Endothelial cell of umbilical vein (primary cell): ENCODE results near the gene DTNA. TPM values are rescaled to one million over a fixed set of nuclear protein-coding genes. Genes with fewer than 3 reads are reported as not detected.

Experiments
- BruUV-seq: library from RNA; stranded (reverse); fragments of 400-500 nt; replicated peaks from 2 replicates; lab custom pipeline; 2021; lab: Mats Ljungman, UMichigan
- CTCF ChIA-PET: fragments of 300-600, 350-600 bp; sonication (Branson Sonifier 250); formaldehyde crosslinking; loops from one replicate; lab custom pipeline; 2021; ENCODE audit warnings: antibody characterized with exemption, inconsistent platforms; lab: Charles Lee
- POLR2A ChIA-PET: fragments of 300-600, 350-600 bp; sonication (Branson Sonifier 250); formaldehyde crosslinking; loops from one replicate; lab custom pipeline; 2021; ENCODE audit warnings: antibody characterized with exemption, inconsistent platforms; lab: Charles Lee
- DNase-seq: peaks from one replicate; pipeline ENCODE4 v3.0.0-alpha.2; 2011; ENCODE audit warnings: low read depth, low spot score
- FAIRE-seq: peaks from 2 replicates; lab custom pipeline; 2011; peaks lifted over from hg19 to GRCh38; lab: Jason Lieb, UNC
- H2AFZ ChIP-seq: 2 replicates; pipeline ENCODE4 v1.6.0; 2012; ENCODE audit warnings: low read depth, low read length, control low read depth, inconsistent platforms
- H3K27ac ChIP-seq: 2 replicates; pipeline ENCODE4 v1.5.1; 2011; ENCODE audit warnings: low read depth, mild to moderate bottlenecking, control low read depth, low read length, moderate library complexity; ENCODE audit not compliant: insufficient read depth
- H3K27me3 ChIP-seq, 2 experiments: 2 replicates each; pipeline versions ENCODE4 v1.6.0 to v1.6.1; 2011; ENCODE audit warnings: low read length in 2 of 2, mixed read lengths in 1 of 2; ENCODE audit not compliant: control insufficient read depth in 2 of 2, insufficient read depth in 2 of 2
- H3K36me3 ChIP-seq, 2 experiments: 2 replicates in 1 of 2; 3 replicates in 1 of 2; pipeline ENCODE4 v1.5.1; 2011; ENCODE audit warnings: low read length in 2 of 2, mild to moderate bottlenecking in 1 of 2, moderate library complexity in 1 of 2; ENCODE audit not compliant: control insufficient read depth in 2 of 2, insufficient read depth in 2 of 2; ENCODE audit errors: extremely low read depth in 1 of 2
- H3K4me1 ChIP-seq: 3 replicates; pipeline ENCODE4 v1.5.1; 2011; ENCODE audit warnings: mild to moderate bottlenecking, low read length; ENCODE audit not compliant: control insufficient read depth, insufficient read depth; ENCODE audit errors: extremely low read depth
- H3K4me2 ChIP-seq: 2 replicates; pipeline ENCODE4 v1.6.1; 2011; ENCODE audit warnings: low read length, control low read depth, mixed read lengths; ENCODE audit not compliant: insufficient read depth
- H3K4me3 ChIP-seq, 3 experiments: fragments of 200-600 bp in 1 of 3; sonication (generic), shearing (Covaris generic) in 1 of 3; replicated peaks in 1 of 3; 2 replicates each; pipeline ENCODE4 v1.5.1; 2011 to 2016; ENCODE audit warnings: control low read depth in 3 of 3, low read length in 3 of 3, mild to moderate bottlenecking in 2 of 3, inconsistent platforms in 1 of 3, low read depth in 1 of 3, moderate library complexity in 1 of 3; ENCODE audit not compliant: insufficient read depth in 1 of 3
- H3K79me2 ChIP-seq: 2 replicates; pipeline ENCODE4 v1.6.0; 2012; ENCODE audit warnings: low read length, inconsistent platforms; ENCODE audit not compliant: control insufficient read depth, insufficient read depth
- H3K9ac ChIP-seq: replicated peaks from 2 replicates; pipeline ENCODE3; 2011; ENCODE audit warnings: low read length, control low read depth; ENCODE audit not compliant: insufficient read depth; ENCODE audit errors: extremely low read depth
- H3K9me1 ChIP-seq: replicated peaks from 3 replicates; pipeline ENCODE4 v1.6.0; 2011; ENCODE audit warnings: mild to moderate bottlenecking, low read length; ENCODE audit not compliant: control insufficient read depth, insufficient read depth; ENCODE audit errors: extremely low read depth
- H3K9me3 ChIP-seq: replicated peaks from 2 replicates; pipeline ENCODE4 v1.5.1; 2012; ENCODE audit warnings: low read length, inconsistent platforms; ENCODE audit not compliant: control insufficient read depth, insufficient read depth
- H4K20me1 ChIP-seq: replicated peaks from 2 replicates; pipeline ENCODE3; 2011; ENCODE audit warnings: mild to moderate bottlenecking, low read length; ENCODE audit not compliant: control insufficient read depth, insufficient read depth; ENCODE audit errors: extremely low read depth
- CTCF ChIP-seq, 2 donors: IDR thresholded peaks; 1 replicate in 1 of 2; 2 replicates in 1 of 2; pipeline ENCODE4 v1.5.1; 2011; ENCODE audit warnings: low read length in 2 of 2, mild to moderate bottlenecking in 2 of 2, moderate library complexity in 2 of 2, control low read depth in 1 of 2, inconsistent platforms in 1 of 2, low read depth in 1 of 2; ENCODE audit not compliant: insufficient read depth in 1 of 2; ENCODE audit errors: extremely low read depth in 1 of 2
- EZH2 ChIP-seq: IDR thresholded peaks from 2 replicates; pipeline ENCODE4 v1.6.1; 2012; ENCODE audit warnings: borderline replicate concordance, low read depth, mild to moderate bottlenecking, moderate library complexity, low read length, inconsistent platforms; ENCODE audit not compliant: severe bottlenecking
- FOS ChIP-seq: IDR thresholded peaks from 2 replicates; pipeline ENCODE4 v1.6.1; 2011; ENCODE audit warnings: mild to moderate bottlenecking, low read length, moderate library complexity, borderline replicate concordance; ENCODE audit not compliant: insufficient read depth
- GATA2 ChIP-seq: IDR thresholded peaks from 2 replicates; pipeline ENCODE4 v1.7.0; 2011; ENCODE audit warnings: low read depth, mild to moderate bottlenecking, moderate library complexity, mixed read lengths, low read length; ENCODE audit not compliant: insufficient read length, insufficient read depth
- JUN ChIP-seq: IDR thresholded peaks from 2 replicates; pipeline ENCODE4 v1.6.1; 2011; ENCODE audit warnings: borderline replicate concordance, low read depth; ENCODE audit not compliant: insufficient read length, insufficient read depth
- MAX ChIP-seq: IDR thresholded peaks from 2 replicates; pipeline ENCODE4 v1.6.1; 2011; ENCODE audit not compliant: insufficient read depth, insufficient read length
- MYC ChIP-seq: IDR thresholded peaks from one replicate; pipeline ENCODE4 v1.6.1; 2011; ENCODE audit warnings: mild to moderate bottlenecking, low read depth, low read length
- POLR2A ChIP-seq: IDR thresholded peaks from 2 replicates; pipeline ENCODE4 v1.6.1; 2012; ENCODE audit warnings: low read depth, mild to moderate bottlenecking, control low read depth, low read length
- POLR2AphosphoS5 ChIP-seq: IDR thresholded peaks from 2 replicates; pipeline ENCODE4 v1.6.1; 2012; ENCODE audit warnings: low read depth, mild to moderate bottlenecking, control low read depth, low read length, moderate library complexity; ENCODE audit not compliant: insufficient read depth
- dilution Hi-C: fragments of 300-500 bp; cut with MboI; formaldehyde crosslinking; loops from one replicate; pipeline ENCODE4 v1.15.0; 2019; ENCODE audit warnings: low sequenced_read_pairs; ENCODE audit not compliant: extremely low pct_ligation_motif_present
- intact Hi-C: fragments of 100-400 bp; cut with micrococcal nuclease; formaldehyde crosslinking; loops from one replicate; pipeline ENCODE4 v1.10.0; 2022
- polyA plus RNA-seq, 4 experiments: library from polyadenylated mRNA; depleted of rRNA in 3 of 4; stranded (reverse) in 3 of 4; unstranded in 1 of 4; fragments of >200 nt; gene quantifications; 2 replicates each; pipeline versions ENCODE4 v1.2.1 to v1.2.3, GENCODE V29; 2011 to 2012; ENCODE audit warnings: missing spikeins in 1 of 4
- total RNA-seq: library from RNA; stranded (reverse); gene quantifications from 2 replicates; pipeline ENCODE4 v1.2.3, GENCODE V29; 2021

DTNA gene
- total and polyA plus RNA-seq, 2 donors (not counting 3 experiments of a cell fraction or from before 2014, with no cell fraction given) = 6.6 to 15.3 TPM

GRCh38 chr18:34932792-34933466 lies 222.8 kb downstream of the DTNA start:
- Histone ChIP-seq H3K4me3 (no peak overlapping the region), H3K36me3 (no peaks in the 10 kb centered on the region), H3K27ac (no peak overlapping the region), H2AFZ (no peak overlapping the region), H3K27me3 (no peaks in the 10 kb centered on the region), H3K4me1 (peaks cover 9% of the 10 kb centered on the region), H3K9ac (no peak overlapping the region), H3K9me1 (no peaks in the 10 kb centered on the region), H3K9me3 (no peaks in the 10 kb centered on the region), H3K79me2 (no peaks in the 10 kb centered on the region), H3K4me2 (no peak overlapping the region), H4K20me1 (no peaks in the 10 kb centered on the region)
- CTCF ChIA-PET = interaction anchor here (1.2 kb wide), 1 partner anchor 211 kb away, joined by 5 read pairs; no protein-coding TSS in a partner anchor
- FAIRE-seq = no peak
- POLR2A ChIA-PET = no interaction called here
- BruUV-seq = no TSS peak
- intact Hi-C loops (no loop called here), dilution Hi-C loops (no loop called here)
- TF ChIP-seq POLR2AphosphoS5 (no peak), MAX (no peak), CTCF (IDR thresholded peaks at IDR 0.05; ENCODE audit: extremely low read depth in 1 of 2, insufficient read depth in 1 of 2, low read depth in 1 of 2, low read length in 2 of 2) (no peak), POLR2A (no peak), MYC (no peak), FOS (no peak), JUN (no peak), EZH2 (no peak), GATA2 (no peak)
- DNase-seq = no peak
